HUDEP-2 (cell line): Measurements from ENCODE around the gene GAREM1.
A peak's percentile ranks its signal among the peaks of the same experiment; 100 is the strongest.

Experiments used
- DNase-seq, 76 experiments: peaks; one replicate each; lab custom pipeline; 2025; ENCODE audit not compliant: unreplicated experiment in 76 of 76; lab: John Stamatoyannopoulos, UW

Gene GAREM1

GRCh38 chr18:32427084-32427900, 43.4 kb downstream of the GAREM1 start:
- no peak for DNase-seq

GRCh38 chr18:32425466-32425865, 45.2 kb downstream of the GAREM1 start:
- no peak for DNase-seq

DNA sequence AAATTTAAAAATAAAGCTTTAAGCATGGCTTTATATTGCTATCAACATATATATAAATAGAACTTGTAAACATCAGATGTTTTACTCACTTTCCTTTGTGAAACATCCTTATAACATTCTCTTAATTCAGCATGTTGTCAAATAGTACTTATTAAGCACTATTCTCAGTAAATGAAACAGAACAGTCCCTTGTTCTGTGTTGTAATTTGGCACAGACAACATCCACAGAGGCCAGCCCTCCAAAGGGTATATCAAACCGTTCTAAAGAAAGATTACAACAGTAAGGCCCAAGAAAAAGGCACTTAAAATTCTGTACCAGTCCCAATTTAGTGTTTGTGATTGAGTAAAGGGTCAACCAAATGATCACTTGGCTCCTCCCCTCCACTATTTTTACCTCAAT, 46.0 kb downstream of the GAREM1 start:
- no peak for DNase-seq

GRCh38 chr18:32422978-32423740, 47.5 kb downstream of the GAREM1 start:
- DNase-seq = no peak

DNA sequence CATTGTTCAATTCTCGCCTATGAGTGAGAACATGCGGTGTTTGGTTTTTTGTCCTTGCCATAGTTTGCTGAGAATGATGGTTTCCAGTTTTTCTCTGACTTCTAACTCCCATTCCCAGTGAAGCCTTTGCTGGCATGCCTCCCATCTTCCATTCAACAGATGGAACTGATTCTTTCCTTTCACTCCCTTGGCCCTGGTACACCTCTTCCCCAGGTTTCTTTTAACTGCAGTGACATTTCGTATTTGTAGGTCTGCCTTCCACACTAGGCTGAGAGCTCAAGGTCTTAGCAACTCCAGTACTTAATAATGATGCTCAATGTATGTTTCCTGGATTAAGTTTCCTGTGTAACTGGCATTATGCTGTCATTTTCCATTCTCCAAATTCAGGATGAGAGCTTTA, 48.5 kb downstream of the GAREM1 start:
- no peak for DNase-seq

GRCh38 chr18:32420084-32420750, 50.5 kb downstream of the GAREM1 start:
- DNase-seq = no peak

GRCh38 chr18:32418148-32418547, 52.5 kb downstream of the GAREM1 start:
- no peak for DNase-seq

- DNase-seq = no peak
Observed at GRCh38 chr18:32405588-32405987, 65.1 kb downstream of the GAREM1 start.

- DNase-seq = no peak
Observed at GRCh38 chr18:32401621-32402020, 69.1 kb downstream of the GAREM1 start.

GRCh38 chr18:32393407-32393806, 77.3 kb downstream of the GAREM1 start:
- no peak for DNase-seq

DNA sequence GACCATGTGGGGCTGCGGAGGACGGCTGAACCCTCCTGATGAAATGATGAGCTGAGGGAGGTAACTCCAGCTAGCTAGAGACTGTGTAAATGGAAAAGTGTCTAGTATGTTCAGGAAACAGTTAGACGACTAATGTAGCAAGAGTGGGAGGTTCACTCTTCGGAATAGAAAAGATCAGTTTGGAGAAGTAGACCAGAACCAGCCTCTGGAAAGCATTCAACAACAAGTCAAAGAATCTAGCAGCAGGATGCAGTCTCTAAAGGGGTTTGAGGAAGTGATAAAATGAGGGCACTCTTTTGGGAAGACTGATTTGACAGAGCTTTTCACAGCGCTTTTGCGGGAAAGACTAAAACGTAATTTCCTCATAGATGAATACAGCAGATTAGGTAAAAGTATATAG, 79.6 kb downstream of the GAREM1 start:
- DNase-seq = no peak

DNA sequence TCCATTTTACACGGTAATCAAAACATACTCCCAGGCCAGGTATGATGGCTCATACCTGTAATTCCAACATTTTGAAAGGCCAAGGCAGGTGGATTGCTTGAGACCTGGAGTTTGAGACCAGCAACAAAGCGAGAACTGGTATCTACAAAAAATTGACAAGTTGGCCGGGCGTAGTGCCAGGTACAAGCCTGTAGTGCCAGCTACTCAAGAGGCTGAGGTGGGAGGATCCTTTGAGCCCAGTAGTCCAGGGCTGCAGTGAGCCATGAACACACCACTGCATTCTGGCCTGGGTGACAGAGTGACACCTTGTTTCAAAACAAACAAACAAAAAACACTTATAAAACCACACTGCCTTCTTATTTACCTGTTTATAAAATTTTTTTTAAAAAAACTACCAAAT, 80.8 kb downstream of the GAREM1 start:
- peak in 18 of 76 experiments; percentile 3 to 50 (median 24) for DNase-seq

- no peak for DNase-seq
Observed at GRCh38 chr18:32389191-32389590, 81.5 kb downstream of the GAREM1 start.

- no peak for DNase-seq
Observed at GRCh38 chr18:32386471-32386870, 84.2 kb downstream of the GAREM1 start.

- no peak for DNase-seq
Observed at GRCh38 chr18:32383050-32383819, 87.4 kb downstream of the GAREM1 start.

GRCh38 chr18:32381761-32382160, 88.9 kb downstream of the GAREM1 start:
- DNase-seq = no peak

DNA sequence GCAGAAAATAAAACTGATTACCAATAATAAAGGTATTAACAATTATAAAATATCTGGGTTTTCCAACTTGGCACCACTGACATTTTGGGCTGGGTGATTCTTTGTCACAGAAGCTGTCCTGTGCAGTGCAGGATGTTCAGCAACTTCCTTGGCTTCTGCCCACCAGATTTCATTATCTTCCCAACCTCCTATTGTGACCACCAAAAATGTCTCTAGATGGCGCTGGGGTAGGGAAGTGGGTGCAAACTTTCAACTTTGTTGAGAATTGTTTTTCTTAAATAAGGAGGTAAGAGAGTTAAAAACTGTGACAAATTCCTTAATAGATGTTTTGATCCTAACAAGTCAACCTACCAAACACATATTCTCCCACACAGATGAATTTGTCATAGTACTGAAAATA, 90.1 kb downstream of the GAREM1 start:
- DNase-seq = no peak

DNA sequence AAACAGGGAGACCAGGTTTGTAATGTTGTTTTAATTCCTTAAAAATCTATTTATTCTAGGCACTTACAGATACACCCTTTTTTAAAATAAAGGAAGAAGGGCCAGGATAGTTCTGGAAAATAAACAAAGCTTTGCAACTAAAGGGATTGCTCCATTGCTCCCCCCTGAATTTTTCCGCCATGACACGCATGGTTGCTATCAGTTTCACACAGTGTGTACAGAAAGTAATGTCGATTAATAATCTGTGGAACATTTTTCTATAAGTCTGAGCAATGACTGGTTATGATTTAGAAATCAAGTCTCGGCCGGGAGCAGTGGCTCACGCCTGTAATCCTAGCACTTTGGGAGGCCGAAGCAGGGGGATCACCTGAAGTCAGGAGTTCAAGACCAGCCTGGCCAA, 90.8 kb downstream of the GAREM1 start:
- DNase-seq = no peak

GRCh38 chr18:32378705-32379104, 92.0 kb downstream of the GAREM1 start:
- no peak for DNase-seq

GRCh38 chr18:32373995-32374394, 96.7 kb downstream of the GAREM1 start:
- no peak for DNase-seq

GRCh38 chr18:32373505-32373904, 97.2 kb downstream of the GAREM1 start:
- no peak for DNase-seq
